IMR-90 (cell line): ENCODE data around the gene YPEL4. TPM values are rescaled to one million over a fixed set of nuclear protein-coding genes. Genes with fewer than 3 reads are reported as not detected.

Experiments used
- ATAC-seq: fragments of 200-7000 bp; cut with Tn5 transposase; 2 replicates; pipeline ENCODE4 v1.9.1; 2020; ENCODE audit warnings: low read depth, mild to moderate bottlenecking, moderate library complexity
- BruUV-seq: library from RNA; stranded (reverse); fragments of 400-500 nt; replicated peaks from 2 replicates; lab custom pipeline; 2021; lab: Mats Ljungman, UMichigan
- CTCF ChIA-PET: fragments of 300-600 bp; formaldehyde crosslinking; extraction: SDS; loops from one replicate; lab custom pipeline; 2021; ENCODE audit warnings: antibody characterized with exemption; lab: Yijun Ruan, JAX
- POLR2A ChIA-PET: fragments of 300-600 bp; sonication (Branson Sonifier 250); formaldehyde crosslinking; loops from one replicate; lab custom pipeline; 2022; ENCODE audit warnings: antibody characterized with exemption; ENCODE audit not compliant: unreplicated experiment; lab: Charles Lee
- DNase-seq: peaks from one replicate; pipeline ENCODE4 v3.0.0; 2013
- H2AFZ ChIP-seq: replicated peaks from 2 replicates; pipeline ENCODE3; 2013; ENCODE audit warnings: low read length, mild to moderate bottlenecking; ENCODE audit not compliant: poor library complexity
- H2AK5ac ChIP-seq: 2 replicates; pipeline ENCODE4 v1.6.1; 2013; ENCODE audit warnings: low read depth, low read length, inconsistent platforms
- H2AK9ac ChIP-seq: replicated peaks from 2 replicates; pipeline ENCODE3; 2013; ENCODE audit warnings: mild to moderate bottlenecking, low read depth, low read length, moderate library complexity; ENCODE audit not compliant: poor library complexity
- H2BK120ac ChIP-seq: 2 replicates; pipeline ENCODE4 v1.6.1; 2013; ENCODE audit warnings: low read depth, low read length, inconsistent platforms
- H2BK15ac ChIP-seq: 3 replicates; pipeline ENCODE4 v1.6.1; 2013; ENCODE audit warnings: low read depth, low read length, inconsistent platforms
- H2BK20ac ChIP-seq: 2 replicates; pipeline ENCODE4 v1.6.1; 2013; ENCODE audit warnings: low read depth, mild to moderate bottlenecking, inconsistent platforms, low read length, moderate library complexity
- H2BK5ac ChIP-seq: 2 replicates; pipeline ENCODE4 v1.6.1; 2013; ENCODE audit warnings: mild to moderate bottlenecking, low read depth, low read length, inconsistent platforms; ENCODE audit not compliant: poor library complexity, severe bottlenecking
- H3K14ac ChIP-seq: replicated peaks from 2 replicates; pipeline ENCODE4 v1.6.1; 2013; ENCODE audit warnings: low read depth, low read length, inconsistent platforms
- H3K18ac ChIP-seq: 2 replicates; pipeline ENCODE4 v1.6.1; 2013; ENCODE audit warnings: low read depth, low read length, control low read depth
- H3K23ac ChIP-seq: 2 replicates; pipeline ENCODE4 v1.6.1; 2013; ENCODE audit warnings: low read depth, low read length, inconsistent platforms
- H3K27ac ChIP-seq: 2 replicates; pipeline ENCODE4 v1.5.1; 2013; ENCODE audit warnings: mild to moderate bottlenecking, control low read depth, low read length; ENCODE audit not compliant: insufficient read depth
- H3K27me3 ChIP-seq: 2 replicates; pipeline ENCODE4 v1.6.1; 2013; ENCODE audit warnings: low read length; ENCODE audit not compliant: control insufficient read depth, insufficient read depth
- H3K36me3 ChIP-seq: 2 replicates; pipeline ENCODE4 v1.6.1; 2013; ENCODE audit warnings: low read length, mixed read lengths; ENCODE audit not compliant: control insufficient read depth, insufficient read depth
- H3K4ac ChIP-seq: 2 replicates; pipeline ENCODE4 v1.6.1; 2013; ENCODE audit warnings: low read depth, low read length, inconsistent platforms
- H3K4me1 ChIP-seq: 2 replicates; pipeline ENCODE4 v1.6.1; 2013; ENCODE audit warnings: low read length, mixed read lengths; ENCODE audit not compliant: control insufficient read depth, insufficient read depth
- H3K4me2 ChIP-seq: 2 replicates; pipeline ENCODE4 v1.6.1; 2013; ENCODE audit warnings: low read depth, mild to moderate bottlenecking, control low read depth, low read length, moderate library complexity
- H3K4me3 ChIP-seq: 2 replicates; pipeline ENCODE4 v1.5.1; 2013; ENCODE audit warnings: low read depth, mild to moderate bottlenecking, control low read depth, low read length, moderate library complexity; ENCODE audit not compliant: insufficient read depth
- H3K56ac ChIP-seq: 2 replicates; pipeline ENCODE4 v1.6.1; 2013; ENCODE audit warnings: low read length, inconsistent platforms; ENCODE audit not compliant: insufficient read depth; ENCODE audit errors: extremely low read depth
- H3K79me1 ChIP-seq, 2 experiments: 2 replicates each; pipeline ENCODE4 v1.6.1; 2013; ENCODE audit warnings: low read length in 2 of 2, inconsistent platforms in 1 of 2, low read depth in 1 of 2
- H3K9ac ChIP-seq: 2 replicates; pipeline ENCODE4 v1.6.1; 2013; ENCODE audit warnings: low read depth, low read length, control low read depth
- H3K9me1 ChIP-seq: 2 replicates; pipeline ENCODE4 v1.6.1; 2013; ENCODE audit warnings: low read length, inconsistent platforms; ENCODE audit not compliant: insufficient read depth
- H3K9me3 ChIP-seq: 2 replicates; pipeline ENCODE4 v1.6.1; 2013; ENCODE audit warnings: low read length; ENCODE audit not compliant: control insufficient read depth, insufficient read depth
- H4K20me1 ChIP-seq: 2 replicates; pipeline ENCODE4 v1.6.1; 2013; ENCODE audit warnings: low read length, inconsistent platforms; ENCODE audit not compliant: insufficient read depth
- H4K5ac ChIP-seq: 2 replicates; pipeline ENCODE4 v1.6.1; 2013; ENCODE audit warnings: mild to moderate bottlenecking, low read depth, low read length, control low read depth
- H4K8ac ChIP-seq, 2 experiments: 2 replicates each; pipeline ENCODE4 v1.6.1; 2013; ENCODE audit warnings: low read depth in 2 of 2, low read length in 2 of 2, control low read depth in 1 of 2, inconsistent platforms in 1 of 2
- H4K91ac ChIP-seq: 2 replicates; pipeline ENCODE4 v1.6.1; 2013; ENCODE audit warnings: low read depth, low read length, inconsistent platforms; ENCODE audit not compliant: insufficient read depth
- BHLHE40 ChIP-seq: fragments of 150-350 bp; IDR thresholded peaks from 2 replicates; pipeline ENCODE4 v1.6.1; 2016; ENCODE audit warnings: mild to moderate bottlenecking, low read depth, low read length
- CEBPB ChIP-seq: IDR thresholded peaks from 2 replicates; pipeline ENCODE4 v1.6.1; 2012; ENCODE audit warnings: low read depth, low read length, improper control_type of control experiment
- FOS ChIP-seq: fragments of 150-350 bp; IDR thresholded peaks from 2 replicates; pipeline ENCODE4 v1.6.1; 2016; ENCODE audit warnings: low read depth, low read length
- MAFK ChIP-seq: IDR thresholded peaks from 2 replicates; pipeline ENCODE4 v1.6.1; 2012; ENCODE audit warnings: low read depth, low read length, improper control_type of control experiment
- MAZ ChIP-seq: IDR thresholded peaks from 2 replicates; pipeline ENCODE4 v1.6.1; 2012; ENCODE audit warnings: low read depth, mild to moderate bottlenecking, low read length, improper control_type of control experiment, moderate library complexity, borderline replicate concordance
- MXI1 ChIP-seq: IDR thresholded peaks from 2 replicates; pipeline ENCODE4 v1.6.1; 2012; ENCODE audit warnings: low read depth, mild to moderate bottlenecking, low read length, moderate library complexity, borderline replicate concordance
- NFE2L2 ChIP-seq: fragments of 150-350 bp; IDR thresholded peaks from 2 replicates; pipeline ENCODE4 v1.6.1; 2016; ENCODE audit warnings: low read depth, mild to moderate bottlenecking, low read length
- POLR2A ChIP-seq: IDR thresholded peaks from 2 replicates; pipeline ENCODE4 v1.6.1; 2012; ENCODE audit warnings: mild to moderate bottlenecking, low read depth, low read length
- RAD21 ChIP-seq: IDR thresholded peaks from 2 replicates; pipeline ENCODE4 v1.6.1; 2012; ENCODE audit warnings: low read length, improper control_type of control experiment
- RCOR1 ChIP-seq: IDR thresholded peaks from 2 replicates; pipeline ENCODE4 v1.6.1; 2012; ENCODE audit warnings: mild to moderate bottlenecking, low read length, improper control_type of control experiment; ENCODE audit not compliant: insufficient replicate concordance
- RFX5 ChIP-seq: IDR thresholded peaks from 2 replicates; pipeline ENCODE4 v1.8.0; 2012; ENCODE audit warnings: low read depth, mild to moderate bottlenecking, low read length, moderate library complexity
- SMC3 ChIP-seq: fragments of 150-350 bp; IDR thresholded peaks from 2 replicates; pipeline ENCODE4 v1.6.1; 2016; ENCODE audit warnings: low read depth, mild to moderate bottlenecking, antibody characterized with exemption, low read length, moderate library complexity
- WGBS, 2 experiments: methylation state at CpG; one replicate each; pipeline versions ENCODE4 v1.1.5 to v1.1.7; 2013; ENCODE audit warnings: missing lambda C conversion rate in 2 of 2; ENCODE audit not compliant: insufficient read length in 1 of 2; ENCODE audit errors: extremely low coverage in 2 of 2; 5-methylcytosine and 5-hydroxymethylcytosine counted together
- dilution Hi-C: fragments of 300-500 bp; cut with HindIII; formaldehyde crosslinking; loops from one replicate; pipeline ENCODE4 v1.14.3; 2018; ENCODE audit warnings: low sequenced_read_pairs; ENCODE audit not compliant: unreplicated experiment
- in situ Hi-C: fragments of 300-500 bp; cut with MboI; formaldehyde crosslinking; loops from 3 replicates; pipeline ENCODE4 v1.14.3; 2019; ENCODE audit warnings: low sequenced_read_pairs, inconsistent platforms, mixed read lengths
- intact Hi-C: fragments of 100-400 bp; cut with micrococcal nuclease; formaldehyde crosslinking; loops from 2 replicates; pipeline ENCODE4 v1.10.0; 2022
- polyA plus RNA-seq, 3 experiments: library from polyadenylated mRNA; depleted of rRNA; stranded (reverse); fragments of >200 nt; gene quantifications; 2 replicates each; pipeline ENCODE4 v1.2.3, GENCODE V29; 2012; ENCODE audit warnings: low replicate concordance in 1 of 3
- total RNA-seq: library from RNA; depleted of rRNA; stranded (reverse); fragments of >200 nt; gene quantifications from 2 replicates; pipeline ENCODE4 v1.2.3, GENCODE V29; 2012
- TF ChIP-seq, protein P1 (sequence below): conservative IDR thresholded peaks from 2 replicates; pipeline ENCODE4 v1.5.1; 2012; ENCODE audit warnings: mild to moderate bottlenecking, low read depth, low read length, improper control_type of control experiment
- TF ChIP-seq, protein P2 (sequence below): fragments of 150-350 bp; IDR thresholded peaks from 2 replicates; pipeline ENCODE4 v1.6.1; 2017; ENCODE audit warnings: mild to moderate bottlenecking, antibody characterized with exemption, low read length, low read depth
- TF ChIP-seq, protein P3 (sequence below): fragments of 150-350 bp; IDR thresholded peaks from 2 replicates; pipeline ENCODE4 v1.6.1; 2016; ENCODE audit warnings: low read depth, mild to moderate bottlenecking, low read length, moderate library complexity, borderline replicate concordance

The YPEL4 gene
- total and polyA plus RNA-seq, 2 of the 4 experiments (the other 2 are of a cell fraction) = 0.18 to 0.79 TPM

DNA sequence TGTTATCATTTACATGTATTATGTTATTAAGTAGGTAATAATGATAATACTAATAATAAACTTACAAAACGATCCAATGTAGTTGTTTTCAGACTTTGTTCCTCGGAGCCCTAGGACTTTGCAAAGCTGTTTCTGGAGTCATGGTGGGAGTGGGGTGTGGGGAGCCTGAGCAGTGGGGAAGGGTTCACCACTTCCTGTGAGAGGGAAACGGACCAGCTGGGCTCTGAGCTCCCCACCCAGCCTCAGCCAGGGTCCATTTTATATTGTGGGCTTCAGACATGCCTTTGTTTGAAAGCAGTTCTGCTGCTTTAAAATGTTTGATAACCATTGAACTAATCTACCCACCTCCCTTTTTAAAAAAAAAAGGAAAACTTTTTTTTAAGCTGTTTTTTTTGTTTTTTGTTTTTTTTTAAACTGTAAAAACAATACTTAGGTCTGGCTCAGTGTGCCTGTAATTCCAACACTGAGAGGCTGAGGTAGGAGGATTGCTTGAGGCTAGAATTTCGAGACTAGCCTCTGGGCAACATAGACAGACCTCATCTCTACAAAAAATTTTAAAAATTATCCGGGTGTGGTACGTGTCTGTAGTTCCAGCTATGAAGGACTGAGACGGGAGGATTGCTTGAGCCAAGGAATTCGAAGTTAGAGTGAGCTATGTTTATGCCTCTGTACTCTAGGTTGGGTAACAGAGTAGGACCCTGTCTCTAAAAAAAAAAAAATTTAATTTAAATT lies 45.2 kb downstream of the YPEL4 start:
- Histone ChIP-seq H2AFZ (no peak overlapping the region), H3K9me1 (no peaks in the 10 kb centered on the region), H2BK15ac (no peak overlapping the region), H4K5ac (no peak overlapping the region), H4K91ac (no peak overlapping the region), H2BK20ac (no peak overlapping the region), H4K20me1 (no peaks in the 10 kb centered on the region; the same call in 1 of the 2 replicates), H3K4ac (no peak overlapping the region), H3K4me1 (no peaks in the 10 kb centered on the region), H3K23ac (no peak overlapping the region), H3K4me2 (no peak overlapping the region), H3K14ac (no peak overlapping the region), H3K9me3 (no peaks in the 10 kb centered on the region), H3K27me3 (no peaks in the 10 kb centered on the region; the same call in 1 of the 2 replicates), H2AK5ac (no peak overlapping the region), H3K36me3 (peaks cover 10% of the 10 kb centered on the region), H2BK5ac (no peak overlapping the region), H3K79me1 (no peaks in the 10 kb centered on the region; a peak in 1 of 4 replicates), H2AK9ac (no peak overlapping the region), H3K18ac (no peak overlapping the region), H3K9ac (no peak overlapping the region), H4K8ac (no peak overlapping the region), H2BK120ac (no peak overlapping the region), H3K4me3 (no peak overlapping the region), H3K56ac (no peak overlapping the region), H3K27ac (no peak overlapping the region)
- intact Hi-C loops (no loop called here), dilution Hi-C loops (no loop called here), in situ Hi-C loops (no loop called here)
- TF ChIP-seq RFX5 (no peak), MAFK (no peak), RCOR1 (no peak), NFE2L2 (no peak), SMC3 (no peak), POLR2A (no peak), MAZ (no peak), MXI1 (no peak), RAD21 (no peak), FOS (no peak), CEBPB (no peak), BHLHE40 (no peak)
- TF ChIP-seq, protein P1, sequence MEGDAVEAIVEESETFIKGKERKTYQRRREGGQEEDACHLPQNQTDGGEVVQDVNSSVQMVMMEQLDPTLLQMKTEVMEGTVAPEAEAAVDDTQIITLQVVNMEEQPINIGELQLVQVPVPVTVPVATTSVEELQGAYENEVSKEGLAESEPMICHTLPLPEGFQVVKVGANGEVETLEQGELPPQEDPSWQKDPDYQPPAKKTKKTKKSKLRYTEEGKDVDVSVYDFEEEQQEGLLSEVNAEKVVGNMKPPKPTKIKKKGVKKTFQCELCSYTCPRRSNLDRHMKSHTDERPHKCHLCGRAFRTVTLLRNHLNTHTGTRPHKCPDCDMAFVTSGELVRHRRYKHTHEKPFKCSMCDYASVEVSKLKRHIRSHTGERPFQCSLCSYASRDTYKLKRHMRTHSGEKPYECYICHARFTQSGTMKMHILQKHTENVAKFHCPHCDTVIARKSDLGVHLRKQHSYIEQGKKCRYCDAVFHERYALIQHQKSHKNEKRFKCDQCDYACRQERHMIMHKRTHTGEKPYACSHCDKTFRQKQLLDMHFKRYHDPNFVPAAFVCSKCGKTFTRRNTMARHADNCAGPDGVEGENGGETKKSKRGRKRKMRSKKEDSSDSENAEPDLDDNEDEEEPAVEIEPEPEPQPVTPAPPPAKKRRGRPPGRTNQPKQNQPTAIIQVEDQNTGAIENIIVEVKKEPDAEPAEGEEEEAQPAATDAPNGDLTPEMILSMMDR = no peak
- TF ChIP-seq, protein P2, sequence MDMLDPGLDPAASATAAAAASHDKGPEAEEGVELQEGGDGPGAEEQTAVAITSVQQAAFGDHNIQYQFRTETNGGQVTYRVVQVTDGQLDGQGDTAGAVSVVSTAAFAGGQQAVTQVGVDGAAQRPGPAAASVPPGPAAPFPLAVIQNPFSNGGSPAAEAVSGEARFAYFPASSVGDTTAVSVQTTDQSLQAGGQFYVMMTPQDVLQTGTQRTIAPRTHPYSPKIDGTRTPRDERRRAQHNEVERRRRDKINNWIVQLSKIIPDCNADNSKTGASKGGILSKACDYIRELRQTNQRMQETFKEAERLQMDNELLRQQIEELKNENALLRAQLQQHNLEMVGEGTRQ = no peak
- TF ChIP-seq, protein P3, sequence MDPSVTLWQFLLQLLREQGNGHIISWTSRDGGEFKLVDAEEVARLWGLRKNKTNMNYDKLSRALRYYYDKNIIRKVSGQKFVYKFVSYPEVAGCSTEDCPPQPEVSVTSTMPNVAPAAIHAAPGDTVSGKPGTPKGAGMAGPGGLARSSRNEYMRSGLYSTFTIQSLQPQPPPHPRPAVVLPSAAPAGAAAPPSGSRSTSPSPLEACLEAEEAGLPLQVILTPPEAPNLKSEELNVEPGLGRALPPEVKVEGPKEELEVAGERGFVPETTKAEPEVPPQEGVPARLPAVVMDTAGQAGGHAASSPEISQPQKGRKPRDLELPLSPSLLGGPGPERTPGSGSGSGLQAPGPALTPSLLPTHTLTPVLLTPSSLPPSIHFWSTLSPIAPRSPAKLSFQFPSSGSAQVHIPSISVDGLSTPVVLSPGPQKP = no peak
- no peak for DNase-seq
- ChIA-PET CTCF (no interaction called here), POLR2A (interaction anchor here (0.7 kb wide), 1 partner anchor 107 kb away, joined by 3 read pairs; no protein-coding TSS in a partner anchor)
- ATAC-seq = no peak
- no TSS peak for BruUV-seq
- no CpG with 5 or more reads among the region's 8 CpGs for whole genome bisulfite sequencing, 2 experiments
